T-helper 22 cell (primary cell): ENCODE results near the gene CDKAL1.
"Not testable (repeated sequence)": the region's sequence is repeated elsewhere in the genome, so short reads cannot be mapped to it uniquely, and the experiment has no call there.

ENCODE experiments used
- DNase-seq: peaks from one replicate; pipeline ENCODE4 v3.0.0-alpha.2; 2020; ENCODE audit warnings: low read depth

Gene CDKAL1

DNA sequence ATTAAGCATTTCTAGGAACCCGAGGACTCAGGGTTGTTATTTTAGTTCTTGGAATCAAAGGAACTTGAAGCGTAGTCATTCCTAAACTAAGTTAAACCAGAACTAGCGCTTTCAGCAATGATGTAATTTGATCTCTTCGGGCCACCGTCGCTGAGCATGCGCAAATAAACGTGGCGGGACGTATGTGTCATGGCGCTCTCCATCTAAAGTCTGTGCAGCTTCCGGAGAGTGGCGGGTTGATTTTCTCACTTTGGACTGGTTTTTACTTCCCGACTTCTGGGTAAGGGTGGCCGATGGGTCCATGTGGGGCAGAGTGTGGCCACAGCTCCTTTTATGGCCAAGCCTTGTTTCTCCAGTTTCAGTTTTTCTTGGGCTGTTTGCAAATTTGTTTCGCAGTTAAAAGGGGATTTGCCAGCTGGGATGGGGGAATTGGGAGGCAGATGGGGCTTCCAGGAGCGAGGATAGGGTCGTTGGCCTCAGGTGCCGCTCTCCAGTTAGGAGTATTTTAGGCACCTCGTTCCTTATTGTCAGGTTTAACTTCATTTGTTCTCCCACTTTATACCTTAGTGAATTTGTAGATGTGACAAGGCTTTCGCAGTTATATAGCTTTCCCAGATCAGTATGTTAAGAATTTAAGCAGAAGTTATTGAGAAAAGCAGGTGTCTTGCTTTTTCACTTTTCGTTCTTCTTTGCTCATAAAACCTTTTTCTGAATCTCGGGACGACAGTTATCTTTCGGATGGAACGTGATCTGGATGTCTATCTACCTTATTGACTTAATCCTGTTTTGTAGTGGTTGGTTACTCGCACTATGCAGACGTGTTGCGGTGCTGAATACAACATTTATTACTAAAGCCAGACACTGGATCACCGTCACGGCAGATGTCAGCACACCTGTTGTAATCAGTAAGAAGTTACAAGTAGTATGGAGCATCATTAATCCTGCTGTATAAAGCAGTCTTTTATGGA is at the start of gene CDKAL1:
Gene CDKAL1, plus strand, starts transcription at position 163 of the 968 bp plus-strand sequence. CDS start 11,894 bp downstream, outside the sequence.
- DNase-seq, result peak; percentile 76

DNA sequence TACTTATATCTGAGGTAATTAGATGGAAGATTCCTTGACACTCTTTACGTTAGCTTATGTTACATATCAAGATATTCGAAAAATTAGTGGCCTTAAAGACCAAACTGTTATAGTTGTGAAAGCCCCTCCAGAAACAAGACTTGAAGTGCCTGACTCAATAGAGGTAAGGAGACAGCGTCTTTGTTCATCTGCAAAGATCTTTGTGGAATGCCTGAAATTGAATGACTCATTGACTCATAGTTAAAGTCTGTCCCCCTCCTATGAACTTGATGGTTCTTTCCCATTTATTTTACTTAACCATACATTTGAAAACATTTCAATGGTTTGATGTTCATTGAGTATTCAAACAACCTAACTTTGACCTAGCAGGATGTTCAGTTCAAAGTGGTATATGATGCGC is 47.6 kb upstream of the CDKAL1 start:
- DNase-seq, result no peak

DNA sequence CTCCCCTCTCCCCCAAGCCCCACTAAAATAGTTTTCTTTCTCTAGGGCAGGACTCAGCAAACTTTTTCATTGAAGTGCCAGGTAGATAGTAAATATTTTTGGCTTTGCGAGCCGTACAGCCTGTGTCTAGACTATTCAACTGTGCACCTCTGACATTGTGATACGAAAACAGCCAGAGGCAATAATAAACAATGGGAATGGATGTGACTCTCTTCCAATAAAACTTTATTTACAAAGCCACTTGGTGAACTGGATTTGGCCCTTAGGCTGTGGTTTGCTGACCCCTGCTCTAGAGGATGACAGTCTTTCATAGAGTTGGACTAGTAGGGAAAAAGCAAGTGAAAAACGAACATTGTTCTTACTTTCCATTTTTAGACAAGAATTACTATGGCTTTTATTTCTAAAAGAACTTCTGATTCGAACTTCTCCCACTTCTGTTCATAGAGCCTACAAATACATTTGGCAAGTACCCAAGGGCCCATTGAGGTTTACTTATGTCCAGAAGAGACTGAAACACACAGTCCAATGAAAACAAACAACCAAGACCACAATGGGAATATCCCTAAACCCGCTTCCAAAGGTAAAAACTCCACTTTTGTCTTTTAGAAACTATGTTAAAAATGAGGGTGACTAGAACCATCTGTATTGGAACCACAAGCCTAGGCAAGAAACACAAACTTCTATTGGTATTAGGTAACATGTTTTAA is 46.4 kb upstream of the CDKAL1 start:
- DNase-seq, result no peak

DNA sequence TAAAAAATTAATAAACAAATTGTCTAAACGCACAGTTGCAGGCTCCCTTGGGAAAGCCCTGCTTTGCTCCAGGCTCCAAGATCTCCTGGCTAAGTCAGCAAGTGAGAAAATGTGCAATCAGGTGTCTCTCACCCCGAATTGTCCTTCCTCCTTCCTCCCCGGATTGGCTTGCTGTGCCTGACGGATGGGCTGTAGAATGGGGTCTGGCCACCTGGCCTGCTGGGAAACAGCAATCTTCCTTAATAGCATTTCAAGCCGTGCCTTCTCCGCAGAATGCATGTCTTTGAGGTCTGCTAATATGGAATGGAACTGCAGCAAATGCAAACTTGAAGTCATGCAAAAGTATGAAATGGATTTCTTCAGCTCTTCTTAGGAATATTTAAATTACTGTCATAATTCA is 43.7 kb upstream of the CDKAL1 start:
- DNase-seq, result no peak

DNA sequence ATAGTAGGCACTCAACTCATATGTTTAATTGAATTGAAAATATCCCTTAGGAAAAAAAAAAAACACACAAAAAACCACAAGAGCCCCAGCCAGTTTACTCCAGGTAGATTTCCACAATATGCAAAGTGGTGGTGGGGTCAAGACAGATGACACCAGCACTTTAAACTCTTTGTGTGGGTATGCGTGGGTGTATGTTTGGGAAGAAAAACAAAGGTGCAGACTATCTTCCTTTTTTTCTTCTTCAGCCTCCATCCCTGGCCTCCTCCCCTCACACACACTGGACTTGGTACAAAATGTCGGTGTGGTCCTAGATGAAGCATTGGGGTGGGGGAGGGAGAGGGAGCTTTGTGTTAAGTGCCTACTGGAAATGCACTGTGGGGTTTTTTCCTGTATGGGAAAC is 42.2 kb upstream of the CDKAL1 start:
- DNase-seq, result no peak

DNA sequence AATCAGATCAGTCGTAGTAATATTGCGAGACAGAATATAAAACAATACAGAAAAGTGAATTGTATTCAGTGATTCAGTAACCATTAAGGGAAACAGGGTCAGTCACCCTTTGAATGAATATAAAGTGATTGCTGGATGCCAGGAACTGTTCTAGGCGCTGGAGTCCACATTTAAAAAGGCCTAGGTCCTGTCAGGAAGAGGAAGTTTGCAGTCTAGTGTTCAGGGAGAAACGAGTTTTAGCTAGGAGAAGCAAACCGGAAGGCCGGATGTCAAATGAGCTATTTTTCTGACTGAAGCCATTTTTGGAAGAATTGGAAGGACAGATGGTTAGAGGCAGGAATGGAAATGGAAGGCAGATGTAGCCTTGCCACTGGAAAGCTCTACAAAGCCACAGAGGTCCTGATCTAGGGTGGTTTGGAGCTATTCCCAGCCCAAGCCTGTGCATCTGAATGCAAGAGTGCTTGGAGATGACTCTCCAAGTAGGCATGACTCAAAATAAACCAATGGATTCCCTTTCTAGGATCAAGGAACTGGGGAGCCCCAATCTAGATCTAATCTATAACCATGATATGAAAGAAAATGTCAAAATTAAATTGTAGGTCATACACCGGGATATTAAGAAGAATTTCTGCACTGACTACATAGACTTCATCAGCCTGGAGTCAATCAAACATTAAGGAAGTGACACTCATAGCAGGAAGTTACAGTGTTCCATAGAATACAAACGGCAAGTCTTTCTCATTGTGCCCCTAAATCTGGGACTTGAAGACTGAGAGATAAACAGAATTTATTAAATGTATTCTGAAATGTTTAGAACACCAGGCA is 36.8 kb upstream of the CDKAL1 start:
- DNase-seq, result no peak

DNA sequence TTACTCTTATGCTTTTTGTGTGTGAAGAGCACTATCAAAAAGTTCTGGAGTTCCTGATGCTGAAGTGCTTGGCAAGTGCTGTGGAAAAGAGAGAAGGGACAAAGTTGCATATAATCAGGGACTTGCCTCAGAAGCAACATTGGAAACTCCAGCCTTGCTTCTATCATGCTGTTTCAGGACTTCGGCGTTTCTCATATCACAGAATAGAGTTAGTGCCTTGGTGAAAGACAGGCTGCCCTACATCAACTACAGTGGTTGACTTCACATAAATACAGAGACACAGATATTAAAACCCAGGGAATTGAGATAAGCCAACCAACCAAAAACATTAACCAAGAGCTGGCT is 36.2 kb upstream of the CDKAL1 start:
- no peak for DNase-seq

DNA sequence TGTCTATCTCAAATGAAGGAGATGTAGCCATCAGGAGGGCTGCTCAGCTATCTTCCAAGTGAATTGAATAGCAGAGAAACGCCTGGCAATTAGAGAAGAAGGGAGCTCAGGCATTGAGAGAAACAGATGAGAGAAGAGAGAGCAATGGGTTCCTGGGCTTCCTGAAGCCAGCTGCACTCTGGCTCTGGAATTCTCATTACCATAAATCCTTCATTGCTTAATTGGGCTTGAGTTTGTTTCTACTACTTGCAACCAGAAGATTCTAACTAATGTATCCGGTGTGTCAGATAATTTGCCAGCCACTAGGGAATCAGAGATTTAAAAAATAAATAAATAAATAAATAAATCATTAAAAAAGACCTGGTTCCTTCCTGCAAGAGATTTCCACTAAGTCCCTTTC is 25.0 kb upstream of the CDKAL1 start:
- DNase-seq, result no peak

DNA sequence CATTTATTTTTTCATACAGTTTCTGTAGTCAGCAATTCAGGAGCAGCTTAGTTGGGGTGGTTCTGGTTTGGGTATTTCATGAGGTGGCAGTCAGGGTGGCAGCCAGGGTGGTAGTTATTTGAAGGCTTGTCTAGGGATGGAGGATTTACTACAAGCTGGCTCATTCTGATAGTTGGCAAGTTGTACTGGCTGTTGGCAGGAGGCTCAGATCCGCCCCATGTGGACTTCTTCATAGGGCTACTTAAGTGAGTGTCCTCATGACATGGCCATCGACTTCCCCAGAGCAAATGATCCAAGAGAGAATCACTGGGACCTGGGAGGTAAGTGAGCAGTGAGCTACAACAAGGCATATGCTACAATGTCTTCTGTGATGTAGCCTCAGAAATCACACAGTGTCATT is 22.4 kb upstream of the CDKAL1 start:
- DNase-seq, result no peak

DNA sequence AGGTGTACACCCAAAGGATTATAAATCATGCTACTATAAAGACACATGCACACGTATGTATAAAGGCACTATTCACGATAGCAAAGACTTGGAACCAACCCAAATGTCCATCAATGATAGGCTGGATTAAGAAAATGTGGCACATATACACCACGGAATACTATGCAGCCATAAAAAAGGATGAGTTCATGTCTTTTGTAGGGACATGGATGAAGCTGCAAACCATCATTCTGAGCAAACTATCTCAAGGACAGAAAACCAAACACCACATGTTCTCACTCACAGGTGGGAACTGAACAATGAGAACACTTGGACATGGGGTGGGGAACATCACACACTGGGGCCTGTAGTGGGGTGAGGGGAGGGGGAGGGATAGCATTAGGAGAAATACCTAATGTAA is 9.0 kb upstream of the CDKAL1 start:
- DNase-seq, result not testable (repeated sequence)

DNA sequence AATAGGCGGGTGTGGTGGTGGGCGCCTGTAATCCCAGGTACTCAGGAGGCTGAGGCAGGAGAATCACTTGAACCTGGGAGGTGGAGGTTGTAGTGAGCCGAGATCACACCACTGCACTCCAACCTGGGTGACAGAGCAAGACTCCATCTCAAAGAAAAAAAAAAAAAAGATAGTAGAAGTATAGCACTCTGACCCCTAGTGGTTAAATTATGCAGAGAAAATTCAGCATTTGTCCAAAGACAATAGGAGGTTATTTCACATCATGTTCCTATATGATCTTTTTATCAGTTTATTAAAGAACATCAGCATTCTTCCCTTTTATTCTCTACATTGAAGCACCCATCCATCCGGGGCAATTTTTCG is 5.2 kb upstream of the CDKAL1 start:
- DNase-seq, result not testable (repeated sequence)

DNA sequence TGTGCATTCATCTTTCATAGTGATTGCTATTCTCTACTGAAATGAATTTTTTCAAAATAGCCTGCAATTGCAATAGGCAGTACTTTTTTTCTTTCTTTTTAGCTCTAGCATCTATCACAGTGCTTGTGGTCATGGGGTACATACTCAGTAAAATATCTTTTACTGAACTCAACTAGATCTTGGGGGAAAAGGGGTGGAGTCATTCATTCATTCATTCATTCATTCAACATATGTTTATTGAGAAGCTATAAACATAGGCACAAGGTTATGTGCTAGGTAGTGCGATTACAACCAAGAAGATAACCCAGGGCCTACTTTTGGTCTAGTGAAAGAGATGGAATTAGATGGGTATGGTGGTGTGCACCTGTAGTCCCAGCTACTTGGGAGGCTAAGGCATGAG is 1.4 kb upstream of the CDKAL1 start:
- no peak for DNase-seq

DNA sequence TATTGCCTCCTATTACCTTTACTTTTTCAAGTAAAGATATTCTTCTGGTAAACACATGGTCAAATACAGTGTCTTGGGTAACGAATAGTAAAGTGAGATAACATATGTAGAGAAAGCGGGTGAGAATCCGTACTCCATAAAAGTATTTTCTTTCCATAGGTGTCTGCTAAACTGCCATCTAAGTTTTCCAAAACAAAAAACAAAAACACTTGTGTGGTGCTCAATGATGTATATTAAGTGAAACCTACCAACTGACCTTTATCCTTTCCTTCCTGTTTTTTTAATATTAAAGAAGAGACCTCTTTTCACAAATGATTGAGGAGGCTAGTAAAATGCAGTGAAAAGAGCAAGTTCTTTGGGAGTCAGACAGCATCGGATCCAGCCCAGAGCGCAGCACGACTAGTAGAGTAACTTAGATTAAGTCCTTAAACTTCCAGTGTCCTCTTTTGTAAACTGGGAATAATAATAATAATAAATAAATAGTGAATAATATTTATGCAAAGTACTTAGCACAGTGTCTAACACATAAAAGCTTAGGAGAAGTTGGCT is 437 bp upstream of the CDKAL1 start:
- DNase-seq, result no peak

DNA sequence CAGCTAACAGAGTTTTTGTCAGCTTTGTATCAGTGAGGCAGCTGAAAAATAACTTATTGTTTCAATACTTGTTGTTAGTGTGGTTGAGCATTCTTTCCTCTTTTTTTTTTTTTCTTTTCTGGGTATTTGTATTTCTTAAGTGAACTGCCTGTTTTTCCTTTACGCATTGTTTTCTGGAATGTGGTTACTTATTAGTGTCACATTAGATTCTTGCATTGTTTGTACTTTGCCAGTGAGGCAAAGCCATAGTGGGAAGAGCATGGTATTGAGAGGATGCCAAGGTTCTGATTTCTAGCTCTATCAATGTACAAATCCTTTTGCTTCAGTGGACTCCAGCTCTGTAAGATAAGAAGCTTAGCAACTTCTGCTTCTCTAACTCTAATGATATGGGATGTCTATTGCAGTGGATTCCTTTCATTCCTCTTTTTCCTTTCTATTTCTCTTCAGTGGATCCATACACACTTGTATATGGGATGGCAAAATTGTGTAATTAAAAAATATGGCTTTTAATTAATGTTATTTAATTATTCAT is 3.9 kb downstream of the CDKAL1 start:
- no peak for DNase-seq

DNA sequence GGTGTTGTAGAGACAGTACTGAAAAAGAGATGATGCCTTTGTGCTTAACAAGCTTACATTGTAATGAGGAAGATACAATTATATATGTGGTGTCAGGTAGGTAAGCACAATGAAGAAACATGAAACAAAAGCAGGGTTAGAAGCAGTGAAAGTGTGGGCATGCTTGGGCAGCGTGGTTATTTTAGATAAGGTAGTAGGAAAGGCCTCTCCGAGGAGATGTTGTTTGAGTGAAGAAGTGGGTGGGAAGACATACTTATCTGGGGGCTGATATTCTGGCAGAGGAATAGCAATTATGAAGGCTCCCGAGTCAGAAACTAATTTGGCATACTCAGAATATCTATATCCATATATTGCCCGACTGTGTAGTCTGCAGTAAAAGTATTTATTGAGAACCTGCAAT is 4.7 kb downstream of the CDKAL1 start:
- no peak for DNase-seq

DNA sequence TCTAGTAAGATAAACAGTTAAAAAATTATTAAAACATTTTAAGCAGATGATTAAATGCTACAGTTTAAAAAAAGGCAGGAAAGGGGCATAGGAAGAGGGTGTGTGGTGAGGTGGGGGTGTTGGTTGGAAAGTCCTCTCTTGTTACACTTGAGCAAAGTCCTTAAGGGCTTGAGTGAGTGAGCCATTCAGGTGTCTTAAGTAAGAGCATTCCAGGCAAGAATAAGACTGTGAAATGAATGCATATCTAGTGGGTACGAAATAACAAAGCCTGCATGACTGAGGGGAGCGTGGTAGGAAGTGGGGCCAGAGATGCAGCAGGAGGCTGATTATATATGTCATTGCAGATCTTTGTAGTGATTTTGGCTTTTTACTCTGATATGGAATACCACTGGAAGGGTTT is 5.1 kb downstream of the CDKAL1 start:
- DNase-seq, result no peak

DNA sequence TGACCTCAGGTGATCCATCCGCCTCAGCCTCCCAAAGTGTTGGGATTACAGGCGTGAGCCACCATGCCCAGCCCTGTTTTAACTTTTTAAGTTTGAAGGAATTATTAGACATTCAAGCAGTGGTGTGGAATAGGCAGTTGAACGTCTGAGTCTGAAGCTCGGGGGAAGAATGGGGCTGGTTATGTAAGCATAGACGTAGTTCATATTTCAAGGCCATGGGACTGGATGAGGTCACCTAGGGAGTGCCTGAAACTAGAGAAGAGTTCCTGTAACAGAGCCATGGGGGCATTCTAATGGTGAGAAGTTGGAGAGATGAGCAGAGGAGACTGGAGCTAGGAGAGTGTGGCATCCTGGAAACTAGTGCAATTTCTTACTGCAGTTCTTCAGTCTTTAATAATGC is 6.4 kb downstream of the CDKAL1 start:
- DNase-seq, result no peak

DNA sequence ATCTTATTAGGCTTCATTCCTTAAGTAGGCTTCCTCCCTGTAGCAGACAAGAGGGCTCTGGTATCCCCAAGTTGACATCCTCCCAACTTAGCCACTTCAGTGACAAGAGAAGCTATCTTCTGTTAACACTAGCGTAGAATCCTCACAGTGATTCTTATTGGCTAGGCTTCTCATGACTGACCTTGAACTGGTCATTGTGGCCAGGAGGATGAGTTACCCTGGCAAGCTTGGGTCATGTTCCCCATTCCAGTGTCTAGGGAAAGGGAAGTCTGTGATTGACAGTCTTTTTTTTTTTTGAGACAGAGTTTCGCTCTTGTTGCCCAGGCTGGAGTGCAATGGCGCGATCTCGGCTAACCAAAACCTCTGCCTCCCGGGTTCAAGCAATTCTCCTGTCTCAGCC is 7.1 kb downstream of the CDKAL1 start:
- DNase-seq, result no peak

DNA sequence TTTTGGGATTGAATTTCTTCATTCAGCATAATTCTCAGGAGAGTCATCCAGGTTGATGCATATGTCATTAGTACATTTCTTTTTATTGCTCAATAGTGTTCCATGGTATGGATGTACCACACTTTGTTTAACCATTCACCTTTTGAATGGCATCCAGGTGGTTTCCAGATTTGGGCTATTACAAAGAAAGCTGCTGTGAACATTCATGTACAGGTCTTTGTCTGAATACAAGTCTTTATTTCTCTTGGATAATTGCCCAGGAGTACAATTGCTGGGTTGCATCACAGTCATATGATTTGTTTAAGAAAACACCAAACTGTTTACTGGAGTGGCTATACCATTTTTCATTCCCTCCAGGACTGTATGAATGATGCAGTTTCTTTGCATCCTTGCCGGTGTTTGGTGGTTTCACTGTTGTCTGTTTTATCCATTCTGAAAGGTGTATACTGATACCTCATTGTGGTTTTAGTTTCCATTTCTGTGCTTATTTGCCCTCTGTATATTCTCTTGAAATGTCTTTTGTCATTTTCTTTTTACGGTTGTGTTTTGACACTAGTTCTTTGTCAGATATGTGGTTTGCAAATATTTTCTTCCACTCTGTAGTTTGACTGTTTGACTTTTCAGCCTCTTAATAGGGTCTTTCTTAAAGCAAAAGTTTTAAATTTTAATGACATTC is 8.8 kb downstream of the CDKAL1 start:
- DNase-seq, result no peak

DNA sequence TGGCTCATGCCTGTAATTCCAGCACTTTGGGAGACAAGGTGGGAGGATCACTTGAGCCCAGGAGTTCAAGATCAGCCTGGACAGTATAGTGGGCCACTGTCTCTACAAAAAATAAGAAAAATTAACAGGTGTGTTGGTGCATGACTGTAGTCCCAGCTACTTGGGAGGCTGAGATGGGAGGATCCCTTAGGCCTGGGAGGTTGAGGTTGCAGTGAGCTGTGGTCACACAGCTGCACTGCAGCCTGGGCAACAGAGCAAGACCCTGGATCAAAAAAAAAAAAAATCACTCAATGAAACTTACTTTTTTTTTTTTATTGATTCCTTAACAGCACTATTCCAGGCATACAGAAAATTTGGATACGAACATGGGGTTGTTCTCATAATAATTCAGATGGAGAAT is 14.0 kb downstream of the CDKAL1 start:
- no peak for DNase-seq

DNA sequence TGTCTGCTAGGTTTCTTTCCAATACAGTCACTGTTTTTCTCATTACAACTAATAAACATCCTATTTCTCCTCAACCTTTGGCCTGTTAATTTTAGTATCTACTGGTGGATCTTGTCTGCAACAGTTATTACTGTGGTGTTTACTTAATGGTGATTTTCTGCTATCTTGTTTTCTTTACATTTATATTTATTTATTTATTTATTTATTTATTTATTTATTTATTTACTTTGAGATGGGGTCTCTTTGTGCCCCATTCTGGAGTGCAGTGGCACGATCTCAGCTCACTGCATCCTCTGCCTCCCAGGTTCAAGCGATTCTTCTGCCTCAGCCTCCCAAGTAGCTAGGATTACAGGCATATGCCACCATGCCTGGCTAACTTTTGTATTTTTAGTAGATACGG is 15.1 kb downstream of the CDKAL1 start:
- DNase-seq, result not testable (repeated sequence)

DNA sequence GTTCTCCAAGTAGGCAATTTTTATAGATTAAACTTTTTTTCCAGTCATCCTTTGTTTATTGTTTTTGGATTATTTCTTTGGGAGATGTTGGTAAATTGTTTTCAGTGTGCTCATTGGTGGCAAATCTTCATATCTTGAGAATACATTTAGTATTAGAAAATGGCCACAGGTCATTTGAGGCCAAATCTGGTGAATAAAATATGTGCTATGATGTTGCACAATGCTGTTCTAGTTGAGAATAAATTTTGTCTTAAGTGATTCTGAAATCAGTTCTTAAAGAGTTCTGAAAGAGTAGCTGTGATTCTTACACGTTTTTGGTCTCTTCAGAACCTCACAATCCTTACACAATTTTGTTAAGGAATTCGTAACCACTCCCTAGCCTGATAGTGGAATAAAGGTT is 20.1 kb downstream of the CDKAL1 start:
- DNase-seq, result no peak
